Measurements from ENCODE around the gene FILIP1L.

DNA sequence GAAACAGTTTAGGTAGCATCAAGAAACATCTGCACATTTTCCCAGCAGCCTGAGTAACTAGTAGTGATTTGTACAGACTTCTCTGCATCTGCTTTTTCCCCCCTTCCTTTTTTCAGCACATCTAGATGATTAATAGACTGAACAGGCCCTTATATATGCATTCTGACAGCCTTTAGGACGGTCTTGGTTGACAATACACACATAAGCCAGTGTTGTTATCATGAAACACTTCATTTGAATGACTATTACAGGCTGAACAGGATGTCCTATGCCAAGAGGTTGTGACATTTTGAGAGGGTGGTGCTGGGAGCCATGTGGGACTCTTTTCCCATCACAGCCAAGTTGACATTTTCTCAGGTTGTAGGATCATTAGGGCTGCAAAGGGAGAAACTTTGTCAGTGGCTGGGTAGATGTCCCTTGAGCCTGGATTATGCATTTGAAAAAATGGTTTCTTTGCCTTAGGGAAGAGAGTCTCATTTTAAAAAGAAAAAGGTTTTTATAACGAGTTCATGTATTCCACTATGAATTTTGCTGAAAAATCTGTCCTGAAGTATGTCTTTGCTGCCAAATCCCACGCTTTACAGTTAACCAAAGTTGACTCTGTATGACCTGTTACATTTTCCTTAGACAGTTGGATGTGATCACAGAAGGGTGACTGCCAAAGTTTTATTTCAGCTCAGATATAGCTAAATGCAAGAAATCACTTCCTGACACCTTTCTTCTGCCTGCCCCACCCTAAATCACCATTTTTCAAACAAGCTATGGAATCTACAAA is 73.7 kb downstream of the FILIP1L start:
- TF ChIP-seq, protein P1, sequence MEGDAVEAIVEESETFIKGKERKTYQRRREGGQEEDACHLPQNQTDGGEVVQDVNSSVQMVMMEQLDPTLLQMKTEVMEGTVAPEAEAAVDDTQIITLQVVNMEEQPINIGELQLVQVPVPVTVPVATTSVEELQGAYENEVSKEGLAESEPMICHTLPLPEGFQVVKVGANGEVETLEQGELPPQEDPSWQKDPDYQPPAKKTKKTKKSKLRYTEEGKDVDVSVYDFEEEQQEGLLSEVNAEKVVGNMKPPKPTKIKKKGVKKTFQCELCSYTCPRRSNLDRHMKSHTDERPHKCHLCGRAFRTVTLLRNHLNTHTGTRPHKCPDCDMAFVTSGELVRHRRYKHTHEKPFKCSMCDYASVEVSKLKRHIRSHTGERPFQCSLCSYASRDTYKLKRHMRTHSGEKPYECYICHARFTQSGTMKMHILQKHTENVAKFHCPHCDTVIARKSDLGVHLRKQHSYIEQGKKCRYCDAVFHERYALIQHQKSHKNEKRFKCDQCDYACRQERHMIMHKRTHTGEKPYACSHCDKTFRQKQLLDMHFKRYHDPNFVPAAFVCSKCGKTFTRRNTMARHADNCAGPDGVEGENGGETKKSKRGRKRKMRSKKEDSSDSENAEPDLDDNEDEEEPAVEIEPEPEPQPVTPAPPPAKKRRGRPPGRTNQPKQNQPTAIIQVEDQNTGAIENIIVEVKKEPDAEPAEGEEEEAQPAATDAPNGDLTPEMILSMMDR (IDR thresholded peaks at IDR 0.05) = no peak
- TF ChIP-seq POLR2AphosphoS5 (IDR thresholded peaks at IDR 0.05) = no peak
